Medulla oblongata (tissue), 1 donor: Measurements from ENCODE around the gene DERL3.
"Not testable (repeated sequence)": the region's sequence is repeated elsewhere in the genome, so short reads cannot be mapped to it uniquely, and the experiment has no call there.

Experiments
- DNase-seq: peaks from one replicate; pipeline ENCODE4 v3.0.0-alpha.2; 2015; ENCODE audit errors: extremely low spot score

Gene DERL3

GRCh38 chr22:23838681-23839468 lies at the start of gene DERL3:
TSS of gene DERL3 (minus strand) at chr22:23839006. CDS start at chr22:23838987, 19 bp downstream.
- DNase-seq = peak; percentile 96

GRCh38 chr22:23884140-23884539 lies 45.3 kb upstream of the DERL3 start:
- DNase-seq = no peak

- DNase-seq = no peak
These were observed 44.9 kb upstream of the DERL3 start for GRCh38 chr22:23883658-23884057.

- no peak for DNase-seq
These were observed 43.6 kb upstream of the DERL3 start for GRCh38 chr22:23882370-23882769.

GRCh38 chr22:23878219-23878618 lies 39.4 kb upstream of the DERL3 start:
- peak; percentile 51 for DNase-seq

GRCh38 chr22:23877566-23877965 lies 38.8 kb upstream of the DERL3 start:
- DNase-seq = no peak

- no peak for DNase-seq
These were observed 37.0 kb upstream of the DERL3 start for GRCh38 chr22:23875801-23876200.

- DNase-seq = no peak
These were observed 36.1 kb upstream of the DERL3 start for GRCh38 chr22:23874871-23875270.

- no peak for DNase-seq
These were observed 29.8 kb upstream of the DERL3 start for GRCh38 chr22:23868580-23868979.

GRCh38 chr22:23864499-23865154 lies 25.8 kb upstream of the DERL3 start:
- not testable (repeated sequence) for DNase-seq

- no peak for DNase-seq
These were observed 23.3 kb upstream of the DERL3 start for GRCh38 chr22:23862103-23862502.

GRCh38 chr22:23860187-23860586 lies 21.4 kb upstream of the DERL3 start:
- DNase-seq = not testable (repeated sequence)

GRCh38 chr22:23859201-23859600 lies 20.4 kb upstream of the DERL3 start:
- DNase-seq = no peak

- no peak for DNase-seq
These were observed 19.6 kb upstream of the DERL3 start for GRCh38 chr22:23858484-23858815.

GRCh38 chr22:23857606-23858483 lies 19.0 kb upstream of the DERL3 start, which contains the start of gene SLC2A11:
TSS of gene SLC2A11 (plus strand) at chr22:23857875. CDS start at chr22:23858000, 125 bp downstream.
- DNase-seq = peak; percentile 98

- peak; percentile 38 for DNase-seq
These were observed 18.2 kb upstream of the DERL3 start for GRCh38 chr22:23856721-23857605.

- DNase-seq = no peak
These were observed 11.4 kb upstream of the DERL3 start for GRCh38 chr22:23850136-23850611.

GRCh38 chr22:23849009-23850006 lies 10.5 kb upstream of the DERL3 start:
- DNase-seq = peak; percentile 76

- DNase-seq = no peak
These were observed 9.4 kb upstream of the DERL3 start for GRCh38 chr22:23847991-23848864.
